BLaER1 treated with 17β-estradiol and CSF1 and Interleukin-3, amounts not matched to agents 10 nM and 100 nM (cell line): Measurements from ENCODE around the gene GPSM1.

Source experiments
- H3K27ac ChIP-seq, 11 experiments: shearing (Covaris generic); formaldehyde crosslinking; 2 replicates each; pipeline ENCODE4 v1.8.1; 2022
- H3K27me3 ChIP-seq, 11 experiments: shearing (Covaris generic); formaldehyde crosslinking; 2 replicates each; pipeline ENCODE4 v1.8.1; 2022
- H3K36me3 ChIP-seq, 11 experiments: shearing (Covaris generic); formaldehyde crosslinking; 2 replicates each; pipeline ENCODE4 v1.8.1; 2022
- H3K4me1 ChIP-seq, 10 experiments: shearing (Covaris generic); formaldehyde crosslinking; 2 replicates each; pipeline ENCODE4 v1.8.1; 2022
- H3K4me2 ChIP-seq, 11 experiments: shearing (Covaris generic); formaldehyde crosslinking; 2 replicates each; pipeline ENCODE4 v1.8.1; 2022
- H3K4me3 ChIP-seq, 10 experiments: shearing (Covaris generic); formaldehyde crosslinking; 2 replicates each; pipeline ENCODE4 v1.8.1; 2022
- H3K9ac ChIP-seq, 11 experiments: shearing (Covaris generic); formaldehyde crosslinking; 2 replicates each; pipeline ENCODE4 v1.8.1; 2022
- H3K9me3 ChIP-seq, 11 experiments: shearing (Covaris generic); formaldehyde crosslinking; replicated peaks in 1 of 11; 2 replicates each; pipeline ENCODE4 v1.8.1; 2022
- H4K20me1 ChIP-seq, 11 experiments: shearing (Covaris generic); formaldehyde crosslinking; 2 replicates each; pipeline ENCODE4 v1.8.1; 2022
- Cebpa-rat ChIP-seq, 11 experiments: shearing (Covaris generic); IDR thresholded peaks; 2 replicates each; pipeline ENCODE4 v1.8.1; 2022

Gene GPSM1

DNA sequence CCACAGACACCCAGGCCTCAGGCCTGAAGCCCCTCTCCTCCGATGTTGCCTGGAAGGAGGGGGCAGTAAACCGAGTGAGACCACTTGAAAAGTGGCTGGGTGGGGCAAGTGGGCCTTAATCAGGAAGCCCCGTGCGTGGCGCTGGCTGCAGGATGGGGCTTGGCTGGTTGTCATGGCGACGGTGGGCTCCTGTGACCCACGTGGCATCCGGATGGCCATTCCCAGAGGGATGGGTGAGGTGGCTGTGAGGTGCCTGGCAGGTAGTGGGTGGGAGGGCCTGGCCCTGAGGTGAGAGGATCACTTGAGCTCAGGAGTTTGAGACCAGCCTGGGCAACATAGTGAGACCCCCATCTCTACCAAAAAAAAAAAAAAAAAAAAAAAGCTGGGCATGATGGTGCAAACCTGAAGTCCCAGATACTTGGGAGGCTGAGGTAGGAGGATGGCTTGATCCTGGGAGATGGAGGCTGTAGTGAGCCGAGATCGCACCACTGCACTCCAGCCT lies 5.2 kb downstream of the GPSM1 start:
- Histone ChIP-seq H3K27me3 (no peaks in the 10 kb centered on the region), H3K36me3 (peaks cover 4 to 69% (median 59%) of the 10 kb centered on the region in 11 experiments; a peak in 21 of 22 replicates), H3K27ac (peak overlapping the region in 1 of 11 experiments; percentile 52; a peak in 1 of 22 replicates), H3K4me3 (no peak overlapping the region), H3K4me1 (peaks cover 26 to 60% (median 53%) of the 10 kb centered on the region in 10 experiments), H3K4me2 (peak overlapping the region in 8 of 11 experiments; percentile 38 to 100 (median 96); a peak in 13 of 22 replicates), H4K20me1 (peaks cover 0 to 97% (median 82%) of the 10 kb centered on the region in 11 experiments; a peak in 20 of 22 replicates), H3K9me3 (no peaks in the 10 kb centered on the region), H3K9ac (peak overlapping the region in 8 of 11 experiments; percentile 8 to 95 (median 50); a peak in 8 of 22 replicates)
- TF ChIP-seq Cebpa-rat (IDR thresholded peaks at IDR 0.05): no peak

DNA sequence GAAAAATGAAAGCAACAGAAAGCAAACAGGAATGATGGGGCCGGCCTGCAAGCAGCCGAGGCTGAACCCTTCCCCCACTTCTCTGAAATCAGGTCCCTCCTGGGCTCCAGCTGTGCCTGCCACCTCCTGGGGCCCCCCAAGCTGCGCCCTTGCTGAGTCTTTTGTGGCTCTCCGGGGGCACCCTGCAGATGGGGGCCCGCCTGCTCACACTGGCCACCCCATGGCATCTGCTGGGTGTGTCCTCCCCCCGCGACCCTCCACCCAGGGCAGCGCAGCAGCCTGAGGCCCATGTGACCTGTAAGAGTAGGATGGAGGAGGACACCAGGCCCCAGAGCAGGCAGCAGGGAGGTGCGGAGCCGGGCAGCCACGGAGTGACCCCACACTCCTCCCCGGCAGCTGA lies 5.7 kb downstream of the GPSM1 start:
- Histone ChIP-seq H3K4me2 (peak overlapping the region in 6 of 11 experiments; percentile 36 to 100 (median 98); a peak in 8 of 22 replicates), H3K27ac (peak overlapping the region in 5 of 11 experiments; percentile 16 to 52 (median 18); a peak in 5 of 22 replicates), H3K9ac (peak overlapping the region in 5 of 11 experiments; percentile 26 to 56 (median 48); a peak in 4 of 22 replicates), H3K4me1 (peaks cover 24 to 65% (median 58%) of the 10 kb centered on the region in 10 experiments), H3K9me3 (no peaks in the 10 kb centered on the region), H3K27me3 (no peaks in the 10 kb centered on the region), H4K20me1 (peaks cover 0 to 100% (median 86%) of the 10 kb centered on the region in 11 experiments; a peak in 20 of 22 replicates), H3K4me3 (no peak overlapping the region), H3K36me3 (peaks cover 9 to 74% (median 64%) of the 10 kb centered on the region in 11 experiments; a peak in 21 of 22 replicates)
- TF ChIP-seq Cebpa-rat (IDR thresholded peaks at IDR 0.05): no peak

DNA sequence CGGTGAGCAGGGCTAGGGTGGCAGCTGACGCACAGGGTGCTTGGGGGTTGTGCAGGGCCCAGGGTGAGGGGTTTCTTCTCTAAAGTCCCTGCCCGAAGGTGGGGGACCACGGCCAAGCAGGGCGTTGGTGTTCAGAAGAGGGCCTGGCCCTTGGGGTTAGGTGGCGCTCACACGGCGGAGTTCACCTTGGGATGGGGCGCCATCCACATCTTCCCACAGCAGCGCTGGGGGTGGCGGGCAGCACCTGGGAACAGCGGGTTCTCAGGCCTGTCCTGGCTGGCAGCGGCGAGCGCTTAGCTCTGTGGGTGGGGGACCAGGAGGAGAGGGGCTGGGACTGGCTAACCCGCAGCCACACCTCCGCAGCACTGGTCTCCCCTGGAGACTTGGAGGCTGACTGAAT lies 6.1 kb downstream of the GPSM1 start:
- H3K9ac ChIP-seq: peak overlapping the region in 3 of 11 experiments; percentile 41 to 56 (median 52); a peak in 4 of 22 replicates

DNA sequence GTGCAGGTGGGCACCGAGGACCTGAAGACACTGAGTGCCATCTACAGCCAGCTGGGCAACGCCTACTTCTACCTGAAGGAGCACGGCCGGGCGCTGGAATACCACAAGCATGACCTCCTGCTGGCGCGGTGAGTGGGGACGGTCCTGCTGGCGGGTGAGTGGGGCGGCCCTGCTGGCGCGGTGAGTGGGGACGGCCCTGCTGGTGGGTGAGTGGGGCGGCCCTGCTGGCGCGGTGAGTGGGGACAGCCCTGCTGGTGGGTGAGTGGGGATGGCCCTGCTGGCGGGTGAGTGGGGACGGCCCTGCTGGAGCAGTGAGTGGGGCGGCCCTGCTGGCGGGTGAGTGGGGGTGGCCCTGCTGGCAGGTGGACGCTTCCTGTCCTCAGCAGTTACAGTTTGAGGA lies 7.2 kb downstream of the GPSM1 start:
- Histone ChIP-seq H3K4me1 (peaks cover 12 to 70% (median 63%) of the 10 kb centered on the region in 10 experiments), H3K9me3 (no peaks in the 10 kb centered on the region), H3K4me3 (no peak overlapping the region), H3K36me3 (peaks cover 16 to 86% (median 74%) of the 10 kb centered on the region in 11 experiments; a peak in 21 of 22 replicates), H3K9ac (0 out of 22 replicates have a peak overlapping the region, but pooled peaks of 1 of the 11 experiments have one; percentile 5), H3K27ac (no peak overlapping the region), H3K27me3 (no peaks in the 10 kb centered on the region), H4K20me1 (peaks cover 0 to 100% (median 88%) of the 10 kb centered on the region in 11 experiments; a peak in 20 of 22 replicates), H3K4me2 (no peak overlapping the region)
- TF ChIP-seq Cebpa-rat (IDR thresholded peaks at IDR 0.05): no peak

More for the DNA sequence above, 6.1 kb downstream of the GPSM1 start:
- peaks cover 20 to 68% (median 61%) of the 10 kb centered on the region in 10 experiments for H3K4me1 ChIP-seq
- H4K20me1 ChIP-seq: peaks cover 0 to 100% (median 87%) of the 10 kb centered on the region in 11 experiments; a peak in 20 of 22 replicates
- H3K27me3 ChIP-seq: no peaks in the 10 kb centered on the region
- H3K4me2 ChIP-seq: peak overlapping the region in 4 of 11 experiments; percentile 36 to 100 (median 99); a peak in 4 of 22 replicates
- no peak for TF ChIP-seq Cebpa-rat (IDR thresholded peaks at IDR 0.05)
- H3K36me3 ChIP-seq: peaks cover 14 to 79% (median 68%) of the 10 kb centered on the region in 11 experiments; a peak in 21 of 22 replicates
- no peaks in the 10 kb centered on the region for H3K9me3 ChIP-seq
- no peak overlapping the region for H3K4me3 ChIP-seq
- peak overlapping the region in 4 of 11 experiments; percentile 16 to 52 (median 28); a peak in 5 of 22 replicates for H3K27ac ChIP-seq

DNA sequence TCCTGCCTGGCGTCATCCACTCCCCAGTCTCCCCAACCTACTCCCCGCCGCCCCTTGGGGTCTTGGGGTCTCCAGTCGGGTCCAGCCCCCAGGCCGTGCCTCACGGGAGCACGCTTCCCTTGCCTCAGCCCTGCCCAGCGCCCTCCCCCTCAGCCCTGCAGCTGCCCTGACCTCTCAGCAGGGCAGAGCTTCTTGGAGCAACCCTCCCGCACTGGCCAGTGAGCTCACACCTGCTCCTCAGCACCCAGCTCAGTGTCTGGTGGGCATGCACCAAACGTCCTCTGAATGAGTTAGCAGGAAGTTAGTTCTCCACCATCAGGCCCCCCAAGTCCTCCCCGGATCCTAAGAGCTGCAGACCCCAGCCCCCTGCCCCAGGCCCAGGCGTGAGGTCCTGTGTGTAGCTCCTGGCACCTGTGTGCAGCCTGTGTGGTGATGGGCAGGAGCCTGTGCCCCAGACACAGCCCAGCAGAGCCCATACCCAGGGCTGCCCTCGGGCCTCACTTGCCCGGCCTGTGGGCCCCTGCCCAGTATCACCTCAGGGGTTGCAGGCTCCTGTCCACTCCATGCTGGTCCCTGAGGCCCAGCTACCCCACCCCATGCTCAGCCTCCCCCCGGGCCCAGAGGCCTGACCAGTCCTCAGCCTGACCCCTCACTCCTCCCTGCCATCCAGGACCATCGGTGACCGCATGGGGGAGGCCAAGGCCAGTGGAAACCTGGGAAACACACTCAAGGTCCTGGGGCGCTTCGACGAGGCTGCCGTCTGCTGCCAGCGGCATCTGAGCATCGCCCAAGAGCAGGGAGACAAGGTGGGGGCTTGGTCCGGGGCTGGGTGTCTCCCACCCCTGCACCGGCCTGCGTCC lies 8.2 kb downstream of the GPSM1 start:
- Histone ChIP-seq H3K9ac (peak overlapping the region in 2 of 11 experiments; percentile 5 to 15; a peak in 1 of 22 replicates), H3K9me3 (no peaks in the 10 kb centered on the region), H4K20me1 (peaks cover 0 to 100% (median 88%) of the 10 kb centered on the region in 11 experiments; a peak in 20 of 22 replicates), H3K4me1 (peaks cover 11 to 70% (median 63%) of the 10 kb centered on the region in 10 experiments), H3K27me3 (no peaks in the 10 kb centered on the region), H3K4me3 (no peak overlapping the region), H3K27ac (no peak overlapping the region), H3K4me2 (no peak overlapping the region), H3K36me3 (peaks cover 16 to 95% (median 83%) of the 10 kb centered on the region in 11 experiments; a peak in 21 of 22 replicates)
- TF ChIP-seq Cebpa-rat (IDR thresholded peaks at IDR 0.05): no peak

DNA sequence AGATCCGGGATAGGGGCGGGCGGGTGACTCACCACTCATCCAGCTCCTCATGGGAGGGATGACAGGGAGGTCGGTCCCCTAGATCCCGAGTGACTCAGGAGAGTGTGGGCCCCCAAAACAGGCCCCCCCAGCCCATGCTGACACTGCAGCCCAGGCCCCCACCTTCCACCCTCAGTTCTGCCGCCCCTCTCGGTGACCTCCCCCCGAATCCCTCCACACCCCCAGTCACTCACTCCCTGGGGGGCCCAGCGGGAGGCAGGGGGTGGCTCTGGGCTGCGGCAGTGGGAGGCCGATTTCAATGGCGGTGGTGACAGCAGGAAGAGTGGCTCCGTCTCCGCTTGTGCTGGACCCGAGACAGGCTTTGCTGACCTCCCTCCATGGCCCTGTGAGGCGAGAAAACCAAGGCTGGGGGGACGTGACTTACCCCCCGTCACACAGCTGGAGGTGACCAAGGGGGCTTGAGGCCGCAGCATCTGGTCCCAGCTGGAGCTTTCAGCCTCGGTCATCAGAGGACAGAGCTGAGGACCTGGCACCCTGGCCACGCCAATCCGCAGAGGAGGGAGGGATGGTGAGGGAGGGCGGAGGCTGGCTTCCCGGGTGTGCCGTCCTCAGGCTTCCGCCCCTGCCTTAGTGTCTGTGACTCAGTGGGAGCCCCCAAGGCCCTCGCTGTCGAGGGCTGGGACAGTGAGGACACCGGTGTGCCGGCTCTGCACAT lies 9.0 kb downstream of the GPSM1 start:
- Histone ChIP-seq H3K4me1 (peaks cover 11 to 70% (median 63%) of the 10 kb centered on the region in 10 experiments), H3K36me3 (peaks cover 16 to 98% (median 85%) of the 10 kb centered on the region in 11 experiments; a peak in 21 of 22 replicates)
- no peak for TF ChIP-seq Cebpa-rat (IDR thresholded peaks at IDR 0.05)

DNA sequence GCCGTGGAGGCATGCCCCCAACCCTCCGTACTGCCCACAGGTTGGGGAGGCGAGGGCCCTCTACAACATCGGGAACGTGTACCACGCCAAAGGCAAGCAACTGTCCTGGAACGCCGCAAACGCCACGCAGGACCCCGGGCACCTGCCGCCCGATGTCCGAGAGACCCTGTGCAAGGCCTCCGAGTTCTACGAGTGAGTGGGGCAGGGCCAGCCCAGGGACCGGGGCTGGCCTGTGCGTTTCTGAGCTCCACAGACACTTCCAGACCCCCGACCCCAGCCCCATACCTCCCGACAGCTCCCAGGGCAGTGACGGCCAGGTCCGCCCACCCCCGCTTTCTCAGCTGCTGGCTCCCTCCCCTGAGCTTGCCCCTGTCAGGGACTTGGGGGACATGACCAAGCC lies 9.5 kb downstream of the GPSM1 start:
- H3K9ac ChIP-seq: peak overlapping the region in 2 of 11 experiments; percentile 24 to 42; a peak in 1 of 22 replicates
- no peaks in the 10 kb centered on the region for H3K9me3 ChIP-seq
- H3K27me3 ChIP-seq: no peaks in the 10 kb centered on the region
- no peak for TF ChIP-seq Cebpa-rat (IDR thresholded peaks at IDR 0.05)
- H3K4me2 ChIP-seq: 0 out of 22 replicates have a peak overlapping the region, but pooled peaks of 1 of the 11 experiments have one; percentile 83
- no peak overlapping the region for H3K4me3 ChIP-seq
- no peak overlapping the region for H3K27ac ChIP-seq
- H3K36me3 ChIP-seq: peaks cover 16 to 95% (median 80%) of the 10 kb centered on the region in 11 experiments; a peak in 21 of 22 replicates
- H3K4me1 ChIP-seq: peaks cover 13 to 70% (median 63%) of the 10 kb centered on the region in 10 experiments
- H4K20me1 ChIP-seq: peaks cover 0 to 100% (median 87%) of the 10 kb centered on the region in 11 experiments; a peak in 19 of 22 replicates

More for the DNA sequence above, 9.0 kb downstream of the GPSM1 start:
- Histone ChIP-seq H3K4me3 (no peak overlapping the region), H3K27ac (no peak overlapping the region), H4K20me1 (peaks cover 0 to 100% (median 87%) of the 10 kb centered on the region in 11 experiments; a peak in 19 of 22 replicates), H3K4me2 (no peak overlapping the region), H3K9ac (no peak overlapping the region; a peak in 1 of 22 replicates), H3K27me3 (no peaks in the 10 kb centered on the region), H3K9me3 (no peaks in the 10 kb centered on the region)
